HG02870 (cell line): Measurements from ENCODE around the gene GFY.
A peak's percentile ranks its signal among the peaks of the same experiment; 100 is the strongest.

Source experiments
- ATAC-seq: cut with Tn5 transposase; IDR thresholded peaks from one replicate; pipeline ENCODE4 v1.9.1; 2021; ENCODE audit warnings: mild to moderate bottlenecking, moderate library complexity; ENCODE audit not compliant: unreplicated experiment

Gene GFY

GRCh38 chr19:49425178-49425577 lies at the start of gene GFY:
GFY (plus strand) TSS chr19:49425388; CDS start chr19:49426431, 1,043 bp downstream.
- ATAC-seq = no peak

GRCh38 chr19:49378512-49378911 lies 46.7 kb upstream of the GFY start:
- ATAC-seq = no peak

GRCh38 chr19:49380391-49380790 lies 44.8 kb upstream of the GFY start:
- no peak for ATAC-seq

GRCh38 chr19:49382639-49383038 lies 42.5 kb upstream of the GFY start:
- no peak for ATAC-seq

GRCh38 chr19:49383599-49383998 lies 41.6 kb upstream of the GFY start:
- no peak for ATAC-seq

- peak; percentile 58 for ATAC-seq
These were observed 37.2 kb upstream of the GFY start, which contains the start of gene KASH5 for GRCh38 chr19:49387936-49388372. KASH5 (plus strand) TSS chr19:49388249; CDS start chr19:49390884, 2,635 bp downstream.

GRCh38 chr19:49389406-49389805 lies 35.8 kb upstream of the GFY start:
- no peak for ATAC-seq

GRCh38 chr19:49390131-49390928 lies 34.9 kb upstream of the GFY start:
- ATAC-seq = no peak

- no peak for ATAC-seq
These were observed 34.2 kb upstream of the GFY start for GRCh38 chr19:49390929-49391359.

- no peak for ATAC-seq
These were observed 33.4 kb upstream of the GFY start for GRCh38 chr19:49391581-49392399.

- no peak for ATAC-seq
These were observed 31.3 kb upstream of the GFY start for GRCh38 chr19:49393881-49394280.

- ATAC-seq = no peak
These were observed 29.4 kb upstream of the GFY start for GRCh38 chr19:49395581-49396407.

- ATAC-seq = no peak
These were observed 28.3 kb upstream of the GFY start for GRCh38 chr19:49396738-49397505.

- ATAC-seq = no peak
These were observed 27.1 kb upstream of the GFY start for GRCh38 chr19:49398001-49398615.

GRCh38 chr19:49398931-49399330 lies 26.3 kb upstream of the GFY start:
- no peak for ATAC-seq

GRCh38 chr19:49400029-49400428 lies 25.2 kb upstream of the GFY start:
- no peak for ATAC-seq

- ATAC-seq = no peak
These were observed 21.6 kb upstream of the GFY start for GRCh38 chr19:49403404-49404187.

GRCh38 chr19:49407079-49407478 lies 18.1 kb upstream of the GFY start:
- ATAC-seq = no peak

- ATAC-seq = no peak
These were observed 17.6 kb upstream of the GFY start for GRCh38 chr19:49407482-49408015.
